ENCODE results near the gene PCDH12. TPM values are rescaled to one million over a fixed set of nuclear protein-coding genes. Genes with fewer than 3 reads are reported as not detected.
A peak's percentile ranks its signal among the peaks of the same experiment; 100 is the strongest.

PCDH12 gene
- total and polyA plus RNA-seq, 10 donors, result 2.1 to 72.0 (median 33.4) TPM

- peak; percentile 91 to 99 (median 97) for TF ChIP-seq CTCF (IDR thresholded peaks at IDR 0.05 in 8 of 11, conservative IDR thresholded peaks at IDR 0.05 in 3 of 11)
- no peak for TF ChIP-seq POLR2A (IDR thresholded peaks at IDR 0.05)
- TF ChIP-seq POLR2AphosphoS5 (IDR thresholded peaks at IDR 0.05), result peak in 2 of 3 donors; percentile 46 to 68
- peak overlapping the region in 7 of 8 donors; percentile 9 to 81 (median 61) for H3K27ac ChIP-seq
- no peaks in the 10 kb centered on the region for H3K27me3 ChIP-seq (replicated peaks in 1 of 7)
- H3K4me1 ChIP-seq, result peaks cover 31 to 64% (median 43%) of the 10 kb centered on the region in 6 donors
- H3K9me3 ChIP-seq, result no peaks in the 10 kb centered on the region
- peak overlapping the region in 1 of 8 donors; percentile 21 for H3K4me3 ChIP-seq
- 23 to 30% (median 27%) methylated on average over 14 of the region's 14 CpGs for WGBS, 5 donors
- intact Hi-C loops (cut with DNase I; ENCODE audit: low total_unique reads), result loop anchor here (5.0 kb wide), 1 partner anchor 268 kb away; no protein-coding TSS in a partner anchor
- DNase-seq, result peak; percentile 96
- peaks cover 0 to 6% (median 0%) of the 10 kb centered on the region in 6 donors for H3K36me3 ChIP-seq
Measured at GRCh38 chr5:141960449-141961323, 2.7 kb upstream of the PCDH12 start.

- intact Hi-C loops (cut with DNase I; ENCODE audit: low total_unique reads), result loop anchor here (5.0 kb wide), 1 partner anchor 268 kb away; no protein-coding TSS in a partner anchor
- Histone ChIP-seq H3K36me3 (peaks cover 0 to 8% (median 0%) of the 10 kb centered on the region in 6 donors), H3K4me1 (peaks cover 31 to 69% (median 45%) of the 10 kb centered on the region in 6 donors), H3K9me3 (no peaks in the 10 kb centered on the region), H3K4me3 (no peak overlapping the region), H3K27me3 (replicated peaks in 1 of 7) (no peaks in the 10 kb centered on the region), H3K27ac (peak overlapping the region in 5 of 8 donors; percentile 61 to 81 (median 70))
- 65 to 85% (median 72%) methylated on average over 10 of the region's 10 CpGs for WGBS, 5 donors
- TF ChIP-seq POLR2A (IDR thresholded peaks at IDR 0.05), result no peak
- peak in 1 of 11 experiments; percentile 16 for TF ChIP-seq CTCF (IDR thresholded peaks at IDR 0.05 in 8 of 11, conservative IDR thresholded peaks at IDR 0.05 in 3 of 11)
- TF ChIP-seq POLR2AphosphoS5 (IDR thresholded peaks at IDR 0.05), result no peak
- peak; percentile 84 for DNase-seq
Measured at GRCh38 chr5:141960018-141960417, 2.0 kb upstream of the PCDH12 start.

GRCh38 chr5:141958546-141959172 lies 657 bp upstream of the PCDH12 start:
- Histone ChIP-seq H3K4me3 (peak overlapping the region in 3 of 8 donors; percentile 41 to 64 (median 53)), H3K4me1 (peaks cover 31 to 81% (median 52%) of the 10 kb centered on the region in 6 donors), H3K36me3 (peaks cover 0 to 8% (median 0%) of the 10 kb centered on the region in 6 donors), H3K9me3 (no peaks in the 10 kb centered on the region), H3K27me3 (replicated peaks in 1 of 7) (no peaks in the 10 kb centered on the region), H3K27ac (peak overlapping the region in 7 of 8 donors; percentile 41 to 82 (median 76))
- TF ChIP-seq POLR2A (IDR thresholded peaks at IDR 0.05) (no peak), CTCF (IDR thresholded peaks at IDR 0.05 in 8 of 11, conservative IDR thresholded peaks at IDR 0.05 in 3 of 11) (peak in 1 of 11 experiments; percentile 2)
- intact Hi-C loops (cut with DNase I; ENCODE audit: low total_unique reads), result loop anchor here (10.0 kb wide), 1 partner anchor 74 kb away; no protein-coding TSS in a partner anchor
- WGBS, 5 donors, result 43 to 55% (median 49%) methylated on average over 8 of the region's 8 CpGs
- no peak for DNase-seq

All from spleen (tissue), 11 donors.